ENCODE measurements around the gene ATG7.

ATG7 gene

GRCh38 chr3:11555211-11555782 is 283.1 kb downstream of the ATG7 start:
- H3K4me3 ChIP-seq (ENCODE audit: low read depth, low read length) = no peak overlapping the region
- no peak for DNase-seq (ENCODE audit: low read depth)

- H3K4me3 ChIP-seq (ENCODE audit: low read depth, low read length) = no peak overlapping the region
- DNase-seq (ENCODE audit: low read depth) = no peak
Observed at GRCh38 chr3:11555881-11556633, 283.9 kb downstream of the ATG7 start.

GRCh38 chr3:11556851-11557644 is 284.9 kb downstream of the ATG7 start:
- peak; percentile 96 for DNase-seq (ENCODE audit: low read depth)

GRCh38 chr3:11558002-11558401 is 285.8 kb downstream of the ATG7 start:
- H3K4me3 ChIP-seq (ENCODE audit: low read depth, low read length) = no peak overlapping the region
- DNase-seq (ENCODE audit: low read depth) = peak; percentile 66

More at GRCh38 chr3:11556851-11557644, 284.9 kb downstream of the ATG7 start:
- H3K4me3 ChIP-seq (ENCODE audit: low read depth, low read length) = no peak overlapping the region

- no peak for DNase-seq (ENCODE audit: low read depth)
- H3K4me3 ChIP-seq (ENCODE audit: low read depth, low read length) = no peak overlapping the region
Observed at GRCh38 chr3:11558411-11558903, 286.3 kb downstream of the ATG7 start.

- no peak for DNase-seq (ENCODE audit: low read depth)
- H3K4me3 ChIP-seq (ENCODE audit: low read depth, low read length) = no peak overlapping the region
Observed at GRCh38 chr3:11558918-11559815, 287.0 kb downstream of the ATG7 start.

- no peak for DNase-seq (ENCODE audit: low read depth)
- no peak overlapping the region for H3K4me3 ChIP-seq (ENCODE audit: low read depth, low read length)
Observed at GRCh38 chr3:11559816-11560633, 287.8 kb downstream of the ATG7 start.

- DNase-seq (ENCODE audit: low read depth) = no peak
- no peak overlapping the region for H3K4me3 ChIP-seq (ENCODE audit: low read depth, low read length)
Observed at GRCh38 chr3:11560746-11561145, 288.5 kb downstream of the ATG7 start.

GRCh38 chr3:11562277-11562881 is 290.2 kb downstream of the ATG7 start:
- no peak overlapping the region for H3K4me3 ChIP-seq (ENCODE audit: low read depth, low read length)
- DNase-seq (ENCODE audit: low read depth) = no peak

GRCh38 chr3:11563159-11563864 is 291.1 kb downstream of the ATG7 start:
- DNase-seq (ENCODE audit: low read depth) = no peak
- no peak overlapping the region for H3K4me3 ChIP-seq (ENCODE audit: low read depth, low read length)

- DNase-seq (ENCODE audit: low read depth) = no peak
- H3K4me3 ChIP-seq (ENCODE audit: low read depth, low read length) = no peak overlapping the region
Observed at GRCh38 chr3:11563865-11564185, 291.6 kb downstream of the ATG7 start.

- no peak overlapping the region for H3K4me3 ChIP-seq (ENCODE audit: low read depth, low read length)
- DNase-seq (ENCODE audit: low read depth) = no peak
Observed at GRCh38 chr3:11564577-11565001, 292.4 kb downstream of the ATG7 start.

- no peak overlapping the region for H3K4me3 ChIP-seq (ENCODE audit: low read depth, low read length)
- DNase-seq (ENCODE audit: low read depth) = no peak
Observed at GRCh38 chr3:11565072-11565471, 292.9 kb downstream of the ATG7 start.

GRCh38 chr3:11565492-11565891 is 293.3 kb downstream of the ATG7 start:
- no peak overlapping the region for H3K4me3 ChIP-seq (ENCODE audit: low read depth, low read length)
- no peak for DNase-seq (ENCODE audit: low read depth)

- H3K4me3 ChIP-seq (ENCODE audit: low read depth, low read length) = no peak overlapping the region
- no peak for DNase-seq (ENCODE audit: low read depth)
Observed at GRCh38 chr3:11565932-11566331, 293.7 kb downstream of the ATG7 start.

GRCh38 chr3:11566478-11566877 is 294.3 kb downstream of the ATG7 start:
- DNase-seq (ENCODE audit: low read depth) = no peak

GRCh38 chr3:11566916-11567315 is 294.7 kb downstream of the ATG7 start:
- DNase-seq (ENCODE audit: low read depth) = no peak
- H3K4me3 ChIP-seq (ENCODE audit: low read depth, low read length) = no peak overlapping the region

More at GRCh38 chr3:11566478-11566877, 294.3 kb downstream of the ATG7 start:
- H3K4me3 ChIP-seq (ENCODE audit: low read depth, low read length) = no peak overlapping the region

Data from skeletal muscle cell (primary cell).